Right renal pelvis (tissue), 4 donors: ENCODE data around the gene CTNNBL1. TPM values are rescaled to one million over a fixed set of nuclear protein-coding genes. Genes with fewer than 3 reads are reported as not detected.

Experiments used
- DNase-seq, 4 donors: peaks; one replicate each; pipeline ENCODE4 v3.0.0-alpha.2; 2013; ENCODE audit warnings: low read depth in 4 of 4, low spot score in 3 of 4, missing footprints in 1 of 4
- polyA plus RNA-seq, 4 donors: library from polyadenylated mRNA; unstranded; fragments of 120-200 nt; gene quantifications; one replicate each; pipeline ENCODE4 v1.2.1, GENCODE V29; 2013; ENCODE audit not compliant: insufficient read length in 4 of 4

Gene CTNNBL1
- polyA plus RNA-seq, 4 donors, result 45.6 to 53.7 (median 50.5) TPM

DNA sequence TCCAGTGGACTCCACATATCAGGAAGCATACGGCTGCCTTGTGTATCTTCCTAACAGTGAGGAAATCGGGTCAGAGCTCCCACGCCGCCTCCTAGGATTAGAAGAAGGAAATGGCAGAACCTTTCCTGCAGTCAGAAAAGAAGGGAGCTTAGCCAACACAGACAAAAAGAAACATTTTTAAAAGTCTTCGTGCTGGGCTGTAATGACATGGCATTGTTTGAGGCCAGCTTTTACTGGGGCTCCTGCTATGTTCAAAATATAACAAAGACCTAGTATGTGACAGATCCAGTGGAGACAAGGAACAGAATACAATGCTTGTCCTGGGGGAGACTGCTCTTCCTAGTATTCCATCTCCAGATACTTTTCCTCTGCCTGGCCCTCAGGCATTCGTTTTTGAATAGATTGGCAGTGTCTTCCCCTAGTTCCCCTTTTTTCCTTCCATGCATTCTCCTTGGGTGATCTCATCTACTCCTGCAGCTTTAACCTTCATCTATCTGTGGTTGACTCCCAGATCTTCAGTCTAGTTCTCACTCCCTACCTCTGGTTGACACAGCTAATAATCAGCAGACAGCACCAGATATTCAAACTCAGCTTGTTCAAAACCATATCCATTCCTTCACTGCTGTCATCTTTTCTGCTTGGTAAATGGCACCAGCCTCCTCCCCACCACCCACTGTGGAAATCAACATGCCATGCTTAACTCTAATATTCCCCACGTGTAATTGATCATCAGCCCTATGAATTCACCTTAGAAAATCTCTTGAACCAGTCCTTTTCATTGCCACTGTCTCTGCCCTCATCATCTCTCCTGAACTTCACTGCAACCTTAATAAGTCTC is 114.6 kb downstream of the CTNNBL1 start:
- no peak for DNase-seq

- no peak for DNase-seq
Observed at GRCh38 chr20:37810027-37810426, 116.2 kb downstream of the CTNNBL1 start.

- no peak for DNase-seq
Observed at GRCh38 chr20:37816003-37816402, 122.2 kb downstream of the CTNNBL1 start.

- DNase-seq, result no peak
Observed at GRCh38 chr20:37816726-37817125, 122.9 kb downstream of the CTNNBL1 start.

DNA sequence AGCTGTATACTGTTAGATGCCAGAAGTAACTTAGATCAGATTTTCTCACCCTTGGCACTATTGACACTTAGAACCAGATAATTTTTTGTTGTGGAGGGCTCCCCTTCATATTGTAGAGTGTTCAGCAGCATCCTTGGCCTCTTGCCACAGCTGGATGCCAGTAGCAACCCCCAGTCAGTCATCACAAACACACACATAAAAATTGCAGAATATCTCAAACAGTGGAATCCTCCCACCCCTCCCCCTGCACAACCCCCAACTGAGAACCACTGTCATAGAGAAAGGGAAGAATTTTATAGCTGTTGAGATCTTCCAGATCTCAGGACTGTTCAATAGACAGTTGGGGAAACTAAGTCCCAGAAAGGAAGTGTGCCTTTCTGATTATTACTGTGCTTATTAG is 127.9 kb downstream of the CTNNBL1 start:
- DNase-seq, result no peak

- DNase-seq, result no peak
Observed at GRCh38 chr20:37822141-37822601, 128.3 kb downstream of the CTNNBL1 start.

- no peak for DNase-seq
Observed at GRCh38 chr20:37823296-37823980, 129.6 kb downstream of the CTNNBL1 start.

GRCh38 chr20:37827605-37828004 is 133.8 kb downstream of the CTNNBL1 start:
- no peak for DNase-seq

GRCh38 chr20:37828684-37829083 is 134.9 kb downstream of the CTNNBL1 start:
- DNase-seq, result no peak

GRCh38 chr20:37829128-37829527 is 135.3 kb downstream of the CTNNBL1 start:
- no peak for DNase-seq

- no peak for DNase-seq
Observed at GRCh38 chr20:37833221-37833896, 139.5 kb downstream of the CTNNBL1 start.

GRCh38 chr20:37836926-37837325 is 143.1 kb downstream of the CTNNBL1 start:
- no peak for DNase-seq

- DNase-seq, result no peak
Observed at GRCh38 chr20:37837924-37838323, 144.1 kb downstream of the CTNNBL1 start.

DNA sequence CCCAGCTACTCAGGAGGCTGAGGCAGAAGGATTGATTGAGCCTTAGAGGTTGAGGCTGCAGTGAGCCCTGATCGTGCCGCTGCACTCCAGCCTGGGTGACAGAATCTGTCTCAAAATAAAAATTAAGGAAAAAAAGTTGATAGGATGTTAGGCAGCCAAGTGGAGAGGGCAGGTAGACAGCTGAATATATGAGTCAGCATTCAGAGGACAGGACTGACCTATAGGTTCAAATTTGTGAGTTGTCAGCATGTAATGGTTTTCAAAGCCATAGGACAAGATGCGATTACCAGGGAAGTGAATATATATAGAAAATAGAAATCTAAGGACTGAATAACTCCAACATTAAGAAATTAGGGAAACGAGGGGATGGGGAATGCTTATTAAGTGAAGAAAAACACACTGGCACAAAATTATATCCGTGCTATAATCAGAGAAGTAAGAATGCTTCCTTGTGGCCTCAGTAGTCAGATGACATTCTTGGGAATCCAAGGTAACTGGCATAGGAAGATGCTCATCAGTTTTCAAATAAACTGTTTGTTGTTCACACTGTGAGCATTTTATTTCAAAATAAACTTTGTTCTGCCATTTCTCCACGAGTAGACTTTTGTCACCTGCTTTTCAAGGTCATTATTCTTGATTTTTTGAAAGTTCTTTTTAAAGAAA is 145.1 kb downstream of the CTNNBL1 start:
- DNase-seq, result no peak

- no peak for DNase-seq
Observed at GRCh38 chr20:37839432-37839827, 145.6 kb downstream of the CTNNBL1 start.

DNA sequence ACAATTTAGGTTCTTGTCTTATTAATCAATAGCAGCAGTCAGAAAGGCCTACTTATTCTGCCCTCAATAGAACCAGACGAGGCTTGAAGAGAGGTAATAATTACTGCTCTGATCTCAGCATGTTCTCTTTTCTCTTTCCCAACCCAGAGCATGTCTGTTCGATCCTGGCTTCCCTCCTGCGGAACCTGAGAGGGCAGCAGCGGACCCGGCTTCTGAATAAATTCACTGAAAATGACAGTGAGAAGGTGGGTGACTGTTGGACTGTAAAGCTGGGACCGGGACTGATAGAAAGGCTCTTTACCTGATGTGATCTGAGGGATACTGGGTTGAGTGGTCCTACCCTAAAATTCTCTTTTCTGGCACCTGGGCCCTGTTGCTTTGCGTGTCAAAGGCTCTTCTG is 146.1 kb downstream of the CTNNBL1 start:
- DNase-seq, result no peak

GRCh38 chr20:37841389-37841788 is 147.6 kb downstream of the CTNNBL1 start:
- DNase-seq, result no peak

GRCh38 chr20:37841971-37842370 is 148.1 kb downstream of the CTNNBL1 start:
- DNase-seq, result no peak

GRCh38 chr20:37845241-37845681 is 151.4 kb downstream of the CTNNBL1 start:
- DNase-seq, result no peak

DNA sequence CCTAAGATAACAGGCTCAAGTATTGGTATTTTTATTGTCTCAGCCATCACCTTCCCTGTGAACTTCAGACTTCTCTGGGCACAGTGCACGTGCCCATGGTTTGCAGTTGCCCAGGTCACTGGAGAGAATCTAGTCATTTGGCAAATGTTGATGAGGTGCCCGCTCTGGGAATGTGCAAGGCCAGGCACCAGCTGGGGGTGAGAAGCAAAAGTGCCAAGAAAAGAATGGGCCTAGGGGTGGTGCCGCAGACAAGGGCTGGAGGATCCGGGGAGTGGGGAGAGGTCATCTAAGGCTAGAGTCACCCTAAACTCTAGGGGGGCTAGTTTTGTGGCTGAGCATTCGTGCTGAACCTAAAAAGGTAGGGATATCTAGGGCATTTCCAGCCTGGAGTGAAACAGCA is 152.0 kb downstream of the CTNNBL1 start:
- DNase-seq, result no peak

GRCh38 chr20:37846573-37846972 is 152.7 kb downstream of the CTNNBL1 start:
- DNase-seq, result no peak
